SK-N-SH (cell line): Measurements from ENCODE around the gene REXO1.

Experiments used
- CTCF ChIP-seq: fragments of 200-600 bp; sonication (generic); IDR thresholded peaks from 2 replicates; pipeline ENCODE4 v1.6.1; 2017; ENCODE audit warnings: antibody characterized with exemption, mild to moderate bottlenecking, moderate library complexity
- ELF1 ChIP-seq: IDR thresholded peaks from 2 replicates; pipeline ENCODE4 v1.4.0; 2012
- EZH2phosphoT487 ChIP-seq: fragments of 200-600 bp; sonication (generic); IDR thresholded peaks from 2 replicates; pipeline ENCODE4 v1.6.1; 2017; ENCODE audit warnings: low read depth, mixed run types, mild to moderate bottlenecking, antibody characterized with exemption, moderate library complexity, borderline replicate concordance
- GATA2 ChIP-seq: sonication (generic); formaldehyde crosslinking; IDR thresholded peaks from 2 replicates; pipeline ENCODE4 v1.5.0; 2020; ENCODE audit warnings: mild to moderate bottlenecking, missing genetic modification reagents
- POLR2AphosphoS5 ChIP-seq: IDR thresholded peaks from 2 replicates; pipeline ENCODE4 v1.6.1; 2012; ENCODE audit warnings: low read depth, low read length
- RAD21 ChIP-seq: IDR thresholded peaks from 2 replicates; pipeline ENCODE4 v1.6.1; 2012; ENCODE audit warnings: mild to moderate bottlenecking, low read length
- RXRA ChIP-seq: IDR thresholded peaks from 2 replicates; pipeline ENCODE4 v1.4.0; 2012; ENCODE audit warnings: low read depth, mild to moderate bottlenecking, borderline replicate concordance
- SMC3 ChIP-seq: IDR thresholded peaks from 2 replicates; pipeline ENCODE4 v1.6.1; 2012; ENCODE audit warnings: low read depth, low read length, improper control_type of control experiment
- YY1 ChIP-seq: IDR thresholded peaks from 2 replicates; pipeline ENCODE4 v1.4.0; 2012; ENCODE audit warnings: low read depth, mild to moderate bottlenecking
- TF ChIP-seq, protein P1 (sequence below): fragments of 150-350 bp; IDR thresholded peaks from 2 replicates; pipeline ENCODE4 v1.6.1; 2017; ENCODE audit warnings: antibody characterized with exemption, low read length, low read depth, borderline replicate concordance

DNA sequence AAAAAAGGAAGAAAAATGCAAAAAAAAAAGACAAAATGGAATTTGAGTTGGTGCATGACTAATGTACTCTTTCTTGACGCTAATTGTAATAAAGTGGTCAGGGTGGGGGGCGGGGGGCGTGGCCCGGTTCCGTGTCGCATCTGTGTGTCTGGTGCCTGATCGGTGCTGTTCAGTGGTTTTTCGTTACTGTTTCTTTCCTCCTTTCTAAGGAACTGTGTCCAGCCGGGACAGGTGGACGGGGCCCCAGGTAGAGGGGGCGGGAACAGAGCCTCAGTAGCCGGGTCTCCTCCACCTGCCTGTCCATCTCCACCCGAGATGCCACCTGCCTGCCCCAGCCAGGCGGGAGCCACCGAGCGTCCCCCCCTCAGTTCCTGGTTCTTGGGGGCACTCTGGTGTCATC is 68.7 kb downstream of the REXO1 start:
- TF ChIP-seq, protein P1, sequence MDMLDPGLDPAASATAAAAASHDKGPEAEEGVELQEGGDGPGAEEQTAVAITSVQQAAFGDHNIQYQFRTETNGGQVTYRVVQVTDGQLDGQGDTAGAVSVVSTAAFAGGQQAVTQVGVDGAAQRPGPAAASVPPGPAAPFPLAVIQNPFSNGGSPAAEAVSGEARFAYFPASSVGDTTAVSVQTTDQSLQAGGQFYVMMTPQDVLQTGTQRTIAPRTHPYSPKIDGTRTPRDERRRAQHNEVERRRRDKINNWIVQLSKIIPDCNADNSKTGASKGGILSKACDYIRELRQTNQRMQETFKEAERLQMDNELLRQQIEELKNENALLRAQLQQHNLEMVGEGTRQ: no peak
- TF ChIP-seq CTCF (no peak), EZH2phosphoT487 (no peak), YY1 (no peak), SMC3 (no peak), RAD21 (no peak), ELF1 (no peak), RXRA (no peak), GATA2 (CRISPR knock-in tag) (no peak), POLR2AphosphoS5 (no peak)
